Cardiac fibroblast (primary cell): Measurements from ENCODE around the gene SLC22A31.

ENCODE experiments used
- DNase-seq, 2 donors: peaks; one replicate each; pipeline versions ENCODE4 v3.0.0 to v3.0.0-alpha.2; 2010; ENCODE audit warnings: low read depth in 2 of 2
- H3K4me3 ChIP-seq, 2 donors: replicated peaks in 1 of 2; 1 replicate in 1 of 2; 2 replicates in 1 of 2; pipeline ENCODE4 v1.5.1; 2011; ENCODE audit warnings: low read depth in 2 of 2, low read length in 2 of 2, mild to moderate bottlenecking in 2 of 2, moderate library complexity in 1 of 2
- CTCF ChIP-seq: IDR thresholded peaks from one replicate; pipeline ENCODE4 v1.5.1; 2011; ENCODE audit warnings: low read depth, mild to moderate bottlenecking, low read length, inconsistent platforms

Gene SLC22A31

GRCh38 chr16:89171216-89172170, 28.8 kb downstream of the SLC22A31 start, which contains the start of gene CDH15:
TSS of gene CDH15 (plus strand) at chr16:89171748. CDS start at chr16:89171832, 84 bp downstream.
- no peak for TF ChIP-seq CTCF
- H3K4me3 ChIP-seq, result peak within 1 kb of the TSS in 1 of 2 donors; percentile 15
- DNase-seq, result peak; percentile 78 to 89

- no peak for DNase-seq
- H3K4me3 ChIP-seq, result peak overlapping the region in 1 of 2 donors; percentile 15
Measured at GRCh38 chr16:89170346-89171215, 29.8 kb downstream of the SLC22A31 start.

GRCh38 chr16:89169778-89170177, 30.6 kb downstream of the SLC22A31 start:
- H3K4me3 ChIP-seq, result no peak overlapping the region
- DNase-seq, result no peak
- no peak for TF ChIP-seq CTCF

More at GRCh38 chr16:89170346-89171215, 29.8 kb downstream of the SLC22A31 start:
- no peak for TF ChIP-seq CTCF

GRCh38 chr16:89168381-89169189, 31.8 kb downstream of the SLC22A31 start:
- TF ChIP-seq CTCF, result peak; percentile 2
- no peak for DNase-seq
- H3K4me3 ChIP-seq, result no peak overlapping the region

- no peak overlapping the region for H3K4me3 ChIP-seq
- DNase-seq, result peak; percentile 73 to 81
- peak; percentile 87 for TF ChIP-seq CTCF
Measured at GRCh38 chr16:89167425-89167941, 32.9 kb downstream of the SLC22A31 start.
